ENCODE data around the gene MORN2.
"Not testable (repeated sequence)": the region's sequence is repeated elsewhere in the genome, so short reads cannot be mapped to it uniquely, and the experiment has no call there.

The MORN2 gene

DNA sequence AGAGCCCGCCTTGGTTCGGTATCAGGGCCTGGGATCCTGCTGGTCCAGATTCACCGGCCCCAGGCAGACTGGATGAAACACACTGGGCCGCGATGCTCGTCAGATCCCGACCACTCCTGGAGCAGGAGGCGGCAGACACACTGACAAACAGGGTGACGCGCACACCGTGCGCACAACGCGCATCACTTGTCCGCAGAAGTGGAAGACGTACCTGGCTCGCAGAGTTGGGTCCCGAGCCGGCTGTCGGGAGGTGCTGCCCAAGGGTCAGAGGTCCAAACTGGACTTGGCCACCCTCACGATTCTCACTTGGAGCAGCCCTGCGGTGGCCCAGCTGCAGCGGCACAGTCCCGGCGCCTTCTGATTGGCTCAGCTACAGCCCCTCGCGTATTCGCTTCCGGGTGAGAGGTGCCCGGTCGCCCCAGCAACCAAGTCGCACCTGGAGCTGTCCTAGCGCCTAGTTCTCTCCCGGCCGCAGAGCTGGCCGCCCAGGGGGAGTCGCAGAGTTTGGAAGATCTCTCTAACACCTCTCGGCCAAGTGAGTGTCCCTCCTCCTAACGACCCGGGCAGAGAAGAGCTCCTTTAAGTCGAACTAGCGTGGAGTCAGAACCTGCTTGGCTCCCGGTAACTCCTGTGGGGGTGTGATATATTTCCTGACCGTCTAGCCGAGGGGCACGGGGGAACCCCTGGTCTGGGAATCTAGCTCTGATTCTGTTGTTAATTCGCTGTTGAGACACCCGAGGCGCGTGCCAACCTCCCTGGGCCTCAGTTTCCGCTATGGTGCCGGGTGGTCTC is at the start of gene MORN2, which contains the start of gene DHX57:
TSS of gene MORN2 (plus strand) at position 401 of the 792 bp plus-strand sequence.
TSS of gene DHX57 (minus strand) at position 359 of the 792 bp plus-strand sequence. CDS start 7,529 bp downstream, outside the sequence.
- peak; percentile 74 for DNase-seq (ENCODE audit: low read depth)

DNA sequence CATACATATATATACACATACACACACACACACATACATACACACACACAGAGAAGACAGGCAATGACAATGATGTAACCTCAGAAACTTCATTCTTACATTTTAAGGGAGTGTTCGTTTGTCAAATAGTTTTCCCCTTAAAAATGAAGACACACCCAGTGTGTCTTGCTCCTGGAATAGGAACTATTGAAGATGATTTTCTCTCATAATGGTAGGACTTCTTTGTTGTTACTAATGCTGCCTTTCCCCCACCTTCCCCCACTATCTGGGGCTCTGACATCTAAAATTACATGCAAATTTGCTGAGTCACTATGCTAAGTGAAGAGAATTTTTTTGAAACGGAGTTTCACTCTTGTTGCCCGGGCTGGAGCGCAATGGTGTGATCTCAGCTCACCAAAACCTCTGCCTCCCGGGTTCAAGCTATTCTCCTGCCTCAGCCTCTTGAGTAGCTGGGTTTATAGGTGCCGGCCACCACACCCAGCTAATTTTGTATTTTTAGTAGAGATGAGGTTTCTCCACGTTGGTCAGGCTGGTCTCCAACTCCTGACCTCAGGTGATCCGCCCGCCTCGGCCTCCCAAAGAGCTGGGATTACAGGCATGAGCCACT is 48.1 kb upstream of the MORN2 start:
- not testable (repeated sequence) for DNase-seq (ENCODE audit: low read depth)

DNA sequence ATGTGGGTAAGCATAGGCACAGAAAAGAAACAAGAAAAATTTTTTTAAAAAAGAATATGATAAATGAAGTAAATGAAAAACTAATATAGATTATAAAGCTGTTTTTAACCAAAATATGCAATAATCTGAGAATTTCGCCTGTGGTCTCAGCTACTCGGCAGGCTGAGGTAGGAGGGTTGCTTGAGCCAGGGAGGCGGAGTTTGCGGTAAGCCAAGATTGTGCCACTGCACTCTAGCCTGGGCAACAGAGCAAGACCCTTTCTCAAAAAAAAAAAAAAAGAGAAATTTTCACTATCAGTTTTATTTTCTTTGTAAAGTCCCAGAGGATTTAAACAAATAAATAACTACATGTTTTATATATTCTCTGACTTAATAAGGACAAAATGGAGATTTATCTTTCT is 47.3 kb upstream of the MORN2 start:
- DNase-seq (ENCODE audit: low read depth) = no peak

DNA sequence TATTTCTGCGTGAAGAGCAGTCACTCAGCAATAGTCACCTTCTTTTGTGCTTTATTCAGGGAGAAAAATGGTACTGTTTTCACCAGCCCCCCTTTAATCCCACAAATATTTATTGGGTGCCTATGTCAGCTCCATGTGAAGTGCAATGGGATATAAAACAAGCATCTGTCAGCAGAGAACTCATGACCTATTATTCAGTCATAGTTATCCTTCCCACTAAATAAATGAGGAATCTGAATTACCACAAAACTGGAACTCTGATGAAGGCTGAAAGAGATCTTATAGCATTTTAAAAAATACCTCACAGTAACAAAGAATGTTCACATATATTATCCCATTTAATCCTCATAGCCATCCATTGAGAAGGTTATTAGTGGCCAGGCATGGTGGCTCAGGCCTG is 45.8 kb upstream of the MORN2 start:
- no peak for DNase-seq (ENCODE audit: low read depth)

DNA sequence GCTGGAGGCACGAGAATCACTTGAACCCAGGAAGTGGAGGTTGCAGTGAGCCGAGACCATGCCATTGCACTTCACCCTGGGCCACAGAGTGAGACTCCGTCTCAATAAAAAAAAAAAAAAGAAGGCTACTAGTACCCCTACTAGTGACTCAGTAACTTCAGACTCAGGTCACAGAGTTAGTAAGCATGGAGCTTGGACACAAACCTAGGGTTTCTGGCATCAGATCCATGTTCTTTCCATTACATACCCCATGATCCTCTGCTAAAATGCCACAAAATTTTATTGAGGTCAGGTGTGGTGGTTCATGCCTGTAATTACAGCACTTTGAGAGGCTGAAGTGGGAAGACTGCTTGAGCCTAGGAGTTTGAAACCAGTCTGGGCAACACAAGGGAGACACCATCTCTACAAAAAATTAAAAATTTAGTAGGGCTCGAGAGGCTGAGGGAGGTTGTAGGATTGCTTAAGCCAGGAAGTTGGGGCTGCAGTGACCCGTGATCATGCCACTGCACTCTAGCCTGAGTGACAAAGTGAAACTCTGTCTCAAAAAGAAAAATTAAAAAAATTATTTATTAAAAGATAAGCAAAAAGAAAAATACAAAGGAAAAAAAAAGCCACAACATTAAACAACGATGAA is 45.1 kb upstream of the MORN2 start:
- no peak for DNase-seq (ENCODE audit: low read depth)

DNA sequence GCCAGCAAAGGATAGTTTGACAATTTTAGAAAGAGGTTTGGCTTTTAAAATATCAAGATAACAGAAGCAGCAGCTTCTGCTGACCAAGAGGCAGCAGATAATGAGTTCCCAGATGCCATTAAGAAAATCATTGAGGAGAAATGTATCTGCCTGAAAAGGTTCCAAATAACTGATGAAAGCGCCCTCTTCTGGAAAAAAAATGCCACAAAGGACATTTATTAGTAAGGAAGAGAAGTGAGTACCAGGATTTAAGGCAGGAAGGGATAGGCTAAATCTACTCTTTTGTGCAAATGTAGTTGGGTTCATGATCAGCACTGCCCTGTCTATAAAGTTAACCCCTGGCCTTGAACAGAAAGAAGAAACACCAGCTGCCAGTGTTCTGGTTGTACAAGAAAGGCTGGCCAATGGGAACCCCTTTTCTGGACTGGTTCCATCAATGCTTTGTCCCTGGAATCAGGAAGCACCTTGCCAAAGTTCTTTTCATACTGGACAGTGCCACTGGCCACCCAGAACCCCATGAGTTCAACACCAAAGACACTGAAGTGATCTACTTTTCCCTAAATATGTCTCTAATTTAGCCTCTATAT is 40.7 kb upstream of the MORN2 start:
- DNase-seq (ENCODE audit: low read depth) = no peak

DNA sequence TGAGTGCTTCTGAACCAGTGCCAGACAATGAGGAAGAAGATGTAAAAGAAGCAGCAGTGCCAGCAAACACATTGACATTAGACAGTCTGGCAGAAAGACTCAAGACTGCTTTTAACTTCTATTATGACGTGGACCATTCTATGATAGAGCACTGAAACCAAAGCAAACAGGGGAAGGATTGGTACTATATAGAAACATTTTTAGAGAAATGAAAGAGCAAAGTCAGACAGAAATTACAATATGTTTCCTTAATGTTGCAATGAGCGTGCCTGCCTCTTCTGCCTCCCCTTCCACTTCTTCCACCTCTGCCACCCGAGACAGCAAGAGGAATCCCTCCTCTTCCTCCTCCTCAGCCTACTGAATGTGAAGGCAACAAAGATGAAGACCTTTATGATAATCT is 39.8 kb upstream of the MORN2 start:
- DNase-seq (ENCODE audit: low read depth) = no peak

DNA sequence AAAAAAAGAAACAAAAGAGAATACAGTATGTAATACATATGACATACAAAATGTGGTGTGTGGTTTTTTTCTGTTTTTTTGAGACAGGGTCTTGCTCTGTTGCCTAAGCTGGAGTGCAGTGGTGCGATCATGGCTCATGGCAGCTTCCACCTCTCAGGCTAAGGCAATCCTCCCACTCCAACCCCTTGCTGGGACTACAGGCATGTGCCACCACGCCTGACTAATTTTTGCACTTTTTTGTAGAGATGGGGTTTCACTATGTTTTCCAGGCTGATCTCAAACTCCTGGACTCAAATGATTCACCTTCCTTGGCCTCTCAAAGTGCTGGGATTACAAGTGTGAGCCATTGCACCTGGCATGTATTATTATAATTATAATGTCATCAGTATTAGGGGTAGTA is 39.0 kb upstream of the MORN2 start:
- DNase-seq (ENCODE audit: low read depth) = no peak

DNA sequence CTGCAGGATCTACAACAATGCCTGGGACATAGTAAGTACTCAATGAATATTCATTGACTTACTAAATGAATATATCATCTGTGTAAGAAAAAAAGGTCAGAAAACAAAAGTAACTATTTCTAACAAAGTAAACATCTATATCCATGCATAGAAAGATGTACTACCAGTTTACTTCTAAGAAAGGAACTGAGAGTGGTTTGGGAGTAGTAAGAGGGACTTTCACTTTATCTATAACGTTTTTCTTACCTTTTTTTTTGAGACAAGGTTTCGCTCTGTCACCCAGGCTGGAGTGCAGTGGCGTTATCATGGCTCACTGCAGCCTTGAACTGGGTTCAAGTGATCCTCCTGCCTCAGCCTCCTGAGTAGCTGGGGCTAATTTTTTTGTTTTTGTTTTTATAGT is 25.7 kb upstream of the MORN2 start:
- DNase-seq (ENCODE audit: low read depth) = no peak

DNA sequence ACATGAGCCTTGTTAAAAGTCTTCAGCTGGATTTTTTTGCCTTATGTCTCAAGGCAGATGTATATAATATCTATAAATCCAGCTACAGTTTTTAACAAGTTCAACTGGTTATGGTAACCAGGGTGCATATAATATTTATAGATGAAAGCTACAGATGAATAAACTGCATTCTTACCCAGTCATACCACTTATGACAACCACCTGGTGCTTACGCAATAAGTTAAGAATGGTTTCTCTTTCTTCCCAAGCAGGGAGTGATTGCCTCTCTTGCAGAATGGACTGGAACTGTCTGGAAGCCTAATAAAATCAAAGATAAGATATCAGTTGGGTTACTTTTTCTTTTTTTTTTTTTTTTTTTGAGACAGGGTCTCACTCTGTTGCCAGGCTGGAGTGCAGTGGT is 19.6 kb upstream of the MORN2 start:
- DNase-seq (ENCODE audit: low read depth) = no peak

DNA sequence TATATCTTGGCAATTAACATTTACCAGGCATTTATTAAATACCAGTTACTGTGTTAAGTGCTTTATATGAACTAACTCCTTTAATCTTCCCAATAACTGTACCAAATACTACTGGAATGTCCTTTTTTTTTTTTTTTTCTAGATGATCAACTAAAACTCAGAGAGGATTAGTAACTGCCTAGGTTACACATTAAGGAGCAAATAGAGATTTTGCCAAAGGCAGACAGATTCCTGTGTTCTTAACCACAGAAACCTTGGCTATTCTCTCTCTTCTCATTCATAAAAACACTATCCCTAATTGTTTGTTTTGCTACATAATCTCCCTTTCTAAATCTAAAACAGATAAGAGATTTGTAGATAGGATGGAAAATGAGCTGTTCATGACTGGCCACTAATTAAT is 13.3 kb upstream of the MORN2 start:
- DNase-seq (ENCODE audit: low read depth) = no peak

DNA sequence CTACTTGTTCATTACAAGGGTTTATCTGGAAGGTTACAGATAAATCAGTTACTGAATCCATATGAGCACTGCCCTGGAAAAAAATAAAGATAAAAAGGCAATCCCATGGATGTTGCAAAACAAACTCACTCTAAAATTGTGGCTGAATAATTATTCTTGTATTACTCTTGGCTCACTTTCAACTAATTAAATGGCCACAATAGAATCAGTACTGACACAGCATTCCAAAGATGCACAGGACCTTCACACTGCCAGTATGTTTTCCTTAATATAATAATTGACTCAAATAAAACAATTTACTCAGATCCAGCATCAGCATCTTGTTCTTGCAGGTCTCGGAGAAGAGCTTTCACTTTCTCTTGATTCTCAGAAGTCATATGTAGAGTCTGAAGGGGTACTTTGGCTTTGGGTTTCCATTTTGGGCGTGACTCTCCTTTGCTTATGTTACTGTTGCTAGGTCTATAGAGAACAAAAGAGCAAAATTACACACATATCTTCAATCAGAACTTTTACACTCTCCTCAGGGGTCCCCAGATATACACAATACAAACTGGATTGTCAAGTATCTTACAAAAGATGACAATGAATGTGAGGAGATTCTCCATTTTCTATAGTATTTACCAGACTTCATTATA is 12.6 kb upstream of the MORN2 start:
- no peak for DNase-seq (ENCODE audit: low read depth)

DNA sequence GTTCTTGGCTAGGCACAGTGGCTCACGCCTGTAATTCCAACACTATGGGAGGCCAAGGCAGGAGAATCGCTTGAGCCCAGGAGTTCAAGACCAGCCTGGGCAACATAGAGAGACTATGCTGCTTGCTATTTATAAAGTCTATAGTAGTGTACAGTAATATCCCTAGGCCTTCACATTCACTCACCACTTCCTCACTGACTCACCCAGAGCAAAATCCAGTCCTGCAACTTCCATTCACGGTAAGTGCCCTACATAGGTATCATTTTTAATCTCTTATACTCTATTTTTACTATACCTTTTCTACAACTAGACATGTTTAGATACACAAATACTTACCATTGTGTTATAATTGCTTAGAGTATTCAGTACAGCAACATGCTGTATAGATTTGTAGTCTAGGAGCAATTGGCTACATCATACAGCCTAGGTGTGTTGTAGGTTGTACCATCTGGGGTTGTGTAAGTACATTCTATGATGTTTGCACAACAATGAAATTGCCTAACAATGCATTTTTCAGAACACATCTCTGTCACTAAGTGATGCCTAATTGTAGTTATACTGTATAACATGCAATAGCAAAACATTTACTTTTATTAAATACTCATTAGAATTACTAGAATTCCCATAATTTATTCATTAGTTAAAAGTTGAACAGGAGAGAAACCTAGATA is 8.9 kb upstream of the MORN2 start:
- DNase-seq (ENCODE audit: low read depth) = no peak

DNA sequence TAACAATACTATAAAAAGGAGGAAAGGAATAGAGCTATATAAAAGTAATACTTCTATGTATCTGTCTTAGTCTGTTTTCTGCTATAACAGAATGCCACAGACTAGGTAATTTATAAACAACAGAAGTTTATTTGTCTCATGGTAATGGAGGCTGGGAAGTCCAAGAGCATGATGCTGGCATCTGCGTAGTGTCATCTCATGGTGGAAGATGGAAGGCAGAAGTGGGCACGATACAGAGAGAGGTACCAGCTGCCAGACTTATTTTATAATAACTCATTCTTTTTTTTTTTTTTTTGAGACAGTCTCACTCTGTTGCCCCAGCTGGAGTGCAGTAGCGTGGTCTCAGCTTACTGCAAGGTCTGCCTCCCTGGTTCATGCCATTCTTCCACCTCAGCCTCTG is 4.3 kb upstream of the MORN2 start:
- DNase-seq (ENCODE audit: low read depth) = no peak

DNA sequence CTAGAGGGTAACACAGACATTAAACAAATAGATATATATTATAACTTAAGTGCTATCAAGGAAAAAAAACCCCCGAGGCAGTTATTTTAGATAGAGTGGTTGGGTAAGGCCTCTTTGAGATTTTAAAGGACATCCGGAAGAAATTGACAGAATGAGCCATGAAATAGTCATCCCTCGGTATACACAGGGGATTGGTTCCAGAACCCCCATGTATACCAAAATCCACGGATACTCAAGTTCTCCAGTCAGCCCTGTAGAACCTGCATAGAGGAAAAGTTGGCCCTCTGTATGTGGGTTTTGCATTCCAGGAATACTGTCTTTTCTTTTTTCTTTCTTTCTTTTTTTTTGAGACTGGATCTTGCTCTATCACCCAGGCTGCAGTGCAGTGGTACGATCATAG is 2.0 kb upstream of the MORN2 start:
- no peak for DNase-seq (ENCODE audit: low read depth)

DNA sequence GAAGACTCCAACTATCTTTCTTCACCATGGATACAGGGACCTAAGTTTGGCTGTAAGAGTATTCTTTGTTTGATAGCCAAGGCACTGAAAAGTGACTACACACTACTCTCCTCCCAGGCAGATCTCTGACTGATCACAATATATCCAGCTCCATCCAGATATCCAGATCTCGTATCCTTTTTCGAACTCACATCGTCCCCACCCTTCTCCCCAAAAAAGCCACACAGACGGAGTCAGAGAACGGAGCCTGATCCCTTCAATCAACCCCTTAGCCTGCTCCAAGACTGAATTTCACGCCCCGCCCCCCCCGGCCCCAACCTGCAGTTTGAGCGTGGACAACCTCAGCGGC is 575 bp upstream of the MORN2 start:
- no peak for DNase-seq (ENCODE audit: low read depth)

DNA sequence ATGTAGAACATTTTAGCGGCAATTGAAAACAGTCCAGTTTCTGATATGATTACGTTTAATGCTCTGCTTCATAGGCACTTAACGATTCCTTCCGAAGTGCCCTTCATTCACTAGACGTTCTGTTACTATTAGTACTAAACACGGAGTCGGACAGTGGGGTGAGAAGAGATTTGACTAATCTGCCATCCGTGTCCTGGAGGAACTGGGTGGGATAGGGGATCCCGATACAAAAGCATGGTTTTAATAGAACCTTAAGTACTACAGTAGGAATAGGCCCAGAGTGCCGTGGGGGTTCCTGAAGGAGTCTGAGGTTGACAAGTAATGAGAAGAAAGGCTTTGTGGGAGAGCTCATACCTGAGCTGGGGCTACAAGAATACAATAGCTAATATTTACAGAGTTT is 631 bp downstream of the MORN2 start:
- DNase-seq (ENCODE audit: low read depth) = no peak

DNA sequence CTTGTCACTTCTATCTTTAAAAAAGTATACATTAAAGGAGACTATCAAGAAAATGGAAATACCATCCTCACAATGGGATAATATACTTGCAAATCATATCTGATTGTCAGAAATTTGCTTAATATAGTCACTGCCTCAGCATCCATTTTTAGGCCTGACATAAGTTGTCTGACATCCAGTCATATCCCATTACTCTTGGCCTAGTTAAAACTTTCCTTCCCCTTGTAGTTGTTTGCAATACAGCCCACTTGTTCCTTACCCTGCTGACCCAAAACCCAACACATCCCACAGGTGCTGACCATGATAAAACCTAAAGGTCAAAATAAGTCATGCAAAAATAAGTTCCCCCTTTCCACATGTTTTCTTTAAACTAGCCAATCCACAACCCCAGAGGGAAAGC is 10.3 kb downstream of the MORN2 start:
- DNase-seq (ENCODE audit: low read depth) = no peak

DNA sequence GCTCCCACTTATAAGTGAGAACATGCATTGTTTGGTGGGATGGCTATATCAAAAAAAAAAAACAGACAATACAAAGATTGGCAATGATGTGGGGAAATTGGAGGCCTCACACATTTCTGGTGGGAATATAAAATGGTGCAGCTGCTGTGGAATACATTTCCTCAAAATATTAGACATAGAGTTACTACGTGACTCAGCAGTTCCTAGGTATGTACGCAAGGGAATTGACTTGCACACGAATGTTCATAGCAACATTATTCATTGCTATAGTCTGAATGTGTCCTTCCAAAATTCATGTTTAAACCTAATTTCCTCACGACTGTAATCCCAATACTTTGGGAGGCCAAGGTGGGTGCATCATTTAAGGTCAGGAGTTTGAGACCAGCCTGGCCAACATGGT is 11.6 kb downstream of the MORN2 start:
- DNase-seq (ENCODE audit: low read depth) = no peak

DNA sequence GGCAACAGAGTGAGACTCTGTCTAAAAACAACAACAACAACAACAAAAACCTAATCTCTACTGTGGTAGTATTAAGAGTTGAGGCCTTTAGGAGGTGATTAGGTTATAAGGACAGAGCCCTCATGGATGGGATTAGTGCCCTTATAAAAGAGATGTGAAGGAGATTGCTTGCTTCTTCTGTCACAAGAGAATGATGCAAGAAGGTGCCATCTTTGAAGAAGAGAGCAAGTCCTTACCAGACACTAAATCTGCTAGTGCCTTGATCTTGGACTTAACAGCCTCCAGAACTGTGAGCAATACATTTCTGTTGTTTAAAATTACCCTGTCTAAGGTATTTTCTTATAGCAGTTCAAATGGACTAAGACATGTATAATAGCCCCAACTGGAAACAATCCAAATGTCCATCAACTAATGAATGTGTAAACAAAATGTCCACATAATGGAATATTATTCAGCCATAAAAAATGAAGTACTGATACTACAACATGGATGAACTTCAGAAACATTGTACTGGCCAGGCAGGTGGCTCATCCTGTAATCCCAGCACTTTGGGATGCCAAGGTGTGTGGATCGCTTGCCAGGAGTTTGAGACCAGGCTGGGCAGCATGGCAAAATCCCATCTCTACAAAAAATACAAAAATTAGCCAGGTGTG is 12.3 kb downstream of the MORN2 start:
- no peak for DNase-seq (ENCODE audit: low read depth)

DNA sequence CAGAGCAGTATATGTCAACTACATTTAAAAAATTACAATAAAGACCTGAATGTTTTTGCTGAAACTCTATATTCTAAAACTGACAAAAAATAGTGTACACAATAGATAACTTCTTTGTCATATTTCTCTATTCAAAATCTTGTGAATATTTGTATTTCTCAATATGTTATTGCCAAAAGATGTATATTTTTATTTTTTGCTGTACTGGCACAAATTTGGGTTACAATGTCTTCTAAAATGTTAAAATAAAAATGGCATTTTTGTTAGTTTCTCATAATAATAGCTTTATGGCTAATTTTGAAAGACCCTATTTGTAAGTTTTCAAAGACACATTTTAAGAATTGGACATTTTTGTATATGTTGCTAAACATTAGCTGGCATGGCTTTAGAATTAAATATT is 13.3 kb downstream of the MORN2 start:
- DNase-seq (ENCODE audit: low read depth) = no peak

DNA sequence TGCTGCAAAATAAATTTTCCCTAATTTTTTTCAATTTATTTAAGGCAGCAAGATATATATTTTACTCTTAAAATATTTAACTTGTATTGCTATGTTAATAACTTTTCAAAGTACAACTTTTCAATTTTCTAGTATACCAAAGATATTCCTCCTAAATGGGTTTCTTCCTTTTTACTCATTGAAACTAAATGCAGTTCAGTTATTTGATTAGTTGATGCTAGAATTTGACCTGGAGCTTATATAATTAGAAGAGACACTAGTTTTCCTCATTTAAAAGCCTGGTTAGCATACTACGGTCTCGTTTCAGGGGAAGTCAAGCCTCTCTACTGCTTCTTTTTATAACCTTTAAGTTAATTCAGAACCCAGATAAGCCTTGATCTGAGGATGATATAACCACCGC is 13.8 kb downstream of the MORN2 start, which contains the start of gene ARHGEF33:
TSS of gene ARHGEF33 (plus strand) at position 301 of the 400 bp plus-strand sequence. CDS start 29,573 bp downstream, outside the sequence.
- DNase-seq (ENCODE audit: low read depth) = no peak

Measured in activated T-cell treated with anti-CD3 and anti-CD28 coated beads for 48 hours (primary cell).